Uterus (tissue), 4 donors: ENCODE data around the gene ST8SIA4. TPM values are rescaled to one million over a fixed set of nuclear protein-coding genes. Genes with fewer than 3 reads are reported as not detected.

ENCODE experiments used
- DNase-seq, 2 donors: peaks; one replicate each; pipeline ENCODE4 v3.0.0-alpha.2; 2019 to 2020
- H3K27ac ChIP-seq, 2 donors: fragments of 200-600 bp; sonication (generic); 1 replicate in 1 of 2; 2 replicates in 1 of 2; pipeline ENCODE4 v1.5.1; 2016 to 2018
- H3K27me3 ChIP-seq, 2 donors: fragments of 200-600 bp; sonication (generic); one replicate each; pipeline ENCODE4 v1.5.1; 2018 to 2019; ENCODE audit warnings: control low read depth in 1 of 2
- H3K36me3 ChIP-seq, 2 donors: fragments of 200-600 bp; sonication (generic); one replicate each; pipeline ENCODE4 v1.5.1; 2019; ENCODE audit warnings: control low read depth in 1 of 2
- H3K4me1 ChIP-seq, 2 donors: fragments of 200-600 bp; sonication (generic); one replicate each; pipeline ENCODE4 v1.5.1; 2018 to 2019; ENCODE audit warnings: control low read depth in 1 of 2
- H3K4me3 ChIP-seq, 2 donors: fragments of 200-600 bp; sonication (generic); 1 replicate in 1 of 2; 2 replicates in 1 of 2; pipeline ENCODE4 v1.5.1; 2018 to 2019; ENCODE audit warnings: mild to moderate bottlenecking in 1 of 2
- H3K9me3 ChIP-seq, 2 donors: fragments of 200-600 bp; sonication (generic); one replicate each; pipeline ENCODE4 v1.5.1; 2019; ENCODE audit warnings: control low read depth in 1 of 2
- CTCF ChIP-seq, 4 experiments: fragments of 200-600 bp in 2 of 4; fragments of 450-650 bp in 2 of 4; sonication (generic) in 2 of 4; IDR thresholded peaks; one replicate each; pipeline ENCODE4 v1.5.1; 2016 to 2019; ENCODE audit warnings: antibody characterized with exemption in 4 of 4, mild to moderate bottlenecking in 2 of 4, moderate library complexity in 1 of 4
- POLR2A ChIP-seq, 2 donors: fragments of 450-650 bp; IDR thresholded peaks; one replicate each; pipeline ENCODE4 v1.6.1; 2016; ENCODE audit warnings: antibody characterized with exemption in 2 of 2, mild to moderate bottlenecking in 1 of 2, moderate library complexity in 1 of 2
- intact Hi-C: fragments of 100-400 bp; cut with DNase I; formaldehyde crosslinking; loops from one replicate; pipeline ENCODE4 v1.15.1; 2023; ENCODE audit warnings: low total_unique reads
- total RNA-seq, 4 donors: library from RNA; depleted of rRNA in 3 of 4; stranded (reverse); fragments of >200 nt in 3 of 4; gene quantifications; one replicate each; pipeline versions ENCODE4 v1.1.0 to v1.2.4, GENCODE V29; 2014 to 2023
- donor health status: DM: yes; HTN: yes; CAD: no.

The ST8SIA4 gene
- total RNA-seq, 4 donors from 2014 or later: 4.8 to 15.5 (median 6.2) TPM

- Histone ChIP-seq H3K9me3 (no peaks in the 10 kb centered on the region), H3K36me3 (no peaks in the 10 kb centered on the region), H3K4me1 (no peaks in the 10 kb centered on the region), H3K27ac (no peak overlapping the region), H3K4me3 (no peak overlapping the region), H3K27me3 (no peaks in the 10 kb centered on the region)
- TF ChIP-seq CTCF (IDR thresholded peaks at IDR 0.05) (no peak), POLR2A (IDR thresholded peaks at IDR 0.05) (no peak)
- DNase-seq: no peak
- intact Hi-C loops: no loop called here
These were observed 62.3 kb downstream of the ST8SIA4 start for GRCh38 chr5:100840789-100841188.

- Histone ChIP-seq H3K27ac (no peak overlapping the region), H3K4me1 (no peaks in the 10 kb centered on the region), H3K4me3 (no peak overlapping the region), H3K9me3 (no peaks in the 10 kb centered on the region), H3K27me3 (no peaks in the 10 kb centered on the region), H3K36me3 (no peaks in the 10 kb centered on the region)
- TF ChIP-seq CTCF (IDR thresholded peaks at IDR 0.05) (no peak), POLR2A (IDR thresholded peaks at IDR 0.05) (no peak)
- intact Hi-C loops: no loop called here
- DNase-seq: no peak
These were observed 62.7 kb downstream of the ST8SIA4 start for GRCh38 chr5:100840370-100840769.

- TF ChIP-seq CTCF (IDR thresholded peaks at IDR 0.05): no peak
- no peak for TF ChIP-seq POLR2A (IDR thresholded peaks at IDR 0.05)
These were observed 65.0 kb downstream of the ST8SIA4 start for GRCh38 chr5:100838048-100838473.

GRCh38 chr5:100834519-100834918 lies 68.6 kb downstream of the ST8SIA4 start:
- H3K4me3 ChIP-seq: no peak overlapping the region
- intact Hi-C loops: no loop called here
- H3K9me3 ChIP-seq: no peaks in the 10 kb centered on the region
- H3K36me3 ChIP-seq: no peaks in the 10 kb centered on the region
- no peaks in the 10 kb centered on the region for H3K27me3 ChIP-seq
- H3K4me1 ChIP-seq: no peaks in the 10 kb centered on the region
- H3K27ac ChIP-seq: no peak overlapping the region
- no peak for DNase-seq
- TF ChIP-seq POLR2A (IDR thresholded peaks at IDR 0.05) (no peak), CTCF (IDR thresholded peaks at IDR 0.05) (no peak)

More at GRCh38 chr5:100838048-100838473, 65.0 kb downstream of the ST8SIA4 start:
- Histone ChIP-seq H3K27me3 (no peaks in the 10 kb centered on the region), H3K4me1 (no peaks in the 10 kb centered on the region), H3K9me3 (no peaks in the 10 kb centered on the region), H3K4me3 (no peak overlapping the region), H3K27ac (no peak overlapping the region), H3K36me3 (no peaks in the 10 kb centered on the region)
- no peak for DNase-seq
- intact Hi-C loops: no loop called here

- Histone ChIP-seq H3K9me3 (no peaks in the 10 kb centered on the region), H3K27ac (no peak overlapping the region), H3K27me3 (no peaks in the 10 kb centered on the region), H3K4me3 (no peak overlapping the region), H3K4me1 (no peaks in the 10 kb centered on the region), H3K36me3 (no peaks in the 10 kb centered on the region)
- no peak for TF ChIP-seq POLR2A (IDR thresholded peaks at IDR 0.05)
- TF ChIP-seq CTCF (IDR thresholded peaks at IDR 0.05): no peak
- DNase-seq: no peak
- intact Hi-C loops: no loop called here
These were observed 70.5 kb downstream of the ST8SIA4 start for GRCh38 chr5:100832252-100833230.
